ENCODE results near the gene CCL22.
A peak's percentile ranks its signal among the peaks of the same experiment; 100 is the strongest.
"Not testable (repeated sequence)": the region's sequence is repeated elsewhere in the genome, so short reads cannot be mapped to it uniquely, and the experiment has no call there.

The CCL22 gene

GRCh38 chr16:57358527-57359095, at the start of gene CCL22:
TSS of gene CCL22 (plus strand) at chr16:57358783. CDS start at chr16:57358817, 34 bp downstream.
- DNase-seq (ENCODE audit: low read depth in 2 of 2), result peak in 1 of 2 donors; percentile 20

GRCh38 chr16:57310801-57311200, 47.8 kb upstream of the CCL22 start:
- DNase-seq (ENCODE audit: low read depth in 2 of 2), result no peak

- no peak for DNase-seq (ENCODE audit: low read depth in 2 of 2)
Observed at GRCh38 chr16:57313509-57313908, 45.1 kb upstream of the CCL22 start.

- DNase-seq (ENCODE audit: low read depth in 2 of 2), result no peak
Observed at GRCh38 chr16:57314161-57314785, 44.3 kb upstream of the CCL22 start.

GRCh38 chr16:57315416-57315815, 43.2 kb upstream of the CCL22 start:
- no peak for DNase-seq (ENCODE audit: low read depth in 2 of 2)

- no peak for DNase-seq (ENCODE audit: low read depth in 2 of 2)
Observed at GRCh38 chr16:57316390-57317017, 42.1 kb upstream of the CCL22 start.

- DNase-seq (ENCODE audit: low read depth in 2 of 2), result no peak
Observed at GRCh38 chr16:57318240-57318970, 40.2 kb upstream of the CCL22 start.

- DNase-seq (ENCODE audit: low read depth in 2 of 2), result no peak
Observed at GRCh38 chr16:57319646-57320045, 38.9 kb upstream of the CCL22 start.

- no peak for DNase-seq (ENCODE audit: low read depth in 2 of 2)
Observed at GRCh38 chr16:57324749-57325148, 33.8 kb upstream of the CCL22 start.

GRCh38 chr16:57325458-57325857, 33.1 kb upstream of the CCL22 start:
- no peak for DNase-seq (ENCODE audit: low read depth in 2 of 2)

- DNase-seq (ENCODE audit: low read depth in 2 of 2), result no peak
Observed at GRCh38 chr16:57329718-57330327, 28.8 kb upstream of the CCL22 start.

GRCh38 chr16:57331355-57331754, 27.2 kb upstream of the CCL22 start:
- DNase-seq (ENCODE audit: low read depth in 2 of 2), result no peak

GRCh38 chr16:57333402-57333801, 25.2 kb upstream of the CCL22 start:
- DNase-seq (ENCODE audit: low read depth in 2 of 2), result no peak

- DNase-seq (ENCODE audit: low read depth in 2 of 2), result no peak
Observed at GRCh38 chr16:57335366-57335765, 23.2 kb upstream of the CCL22 start.

- no peak for DNase-seq (ENCODE audit: low read depth in 2 of 2)
Observed at GRCh38 chr16:57341062-57341440, 17.5 kb upstream of the CCL22 start.

GRCh38 chr16:57341441-57342303, 16.9 kb upstream of the CCL22 start:
- no peak for DNase-seq (ENCODE audit: low read depth in 2 of 2)

- DNase-seq (ENCODE audit: low read depth in 2 of 2), result not testable (repeated sequence)
Observed at GRCh38 chr16:57342606-57343005, 16.0 kb upstream of the CCL22 start.

GRCh38 chr16:57343221-57343620, 15.4 kb upstream of the CCL22 start:
- no peak for DNase-seq (ENCODE audit: low read depth in 2 of 2)

GRCh38 chr16:57344094-57344493, 14.5 kb upstream of the CCL22 start:
- DNase-seq (ENCODE audit: low read depth in 2 of 2), result not testable (repeated sequence)

GRCh38 chr16:57345021-57345420, 13.6 kb upstream of the CCL22 start:
- no peak for DNase-seq (ENCODE audit: low read depth in 2 of 2)

- DNase-seq (ENCODE audit: low read depth in 2 of 2), result no peak
Observed at GRCh38 chr16:57345666-57346204, 12.8 kb upstream of the CCL22 start.

Data from stimulated activated CD8-positive, alpha-beta memory T cell treated with anti-CD3 and anti-CD28 coated beads, Interleukin-2, amount 100 ng/mL, for 48 hours (primary cell).